Activated CD8-positive, alpha-beta memory T cell treated with anti-CD3 and anti-CD28 coated beads for 24 hours (primary cell): ENCODE results near the gene MID1.

Experiments
- DNase-seq: peaks from one replicate; pipeline ENCODE4 v3.0.0-alpha.2; 2020

Gene MID1

DNA sequence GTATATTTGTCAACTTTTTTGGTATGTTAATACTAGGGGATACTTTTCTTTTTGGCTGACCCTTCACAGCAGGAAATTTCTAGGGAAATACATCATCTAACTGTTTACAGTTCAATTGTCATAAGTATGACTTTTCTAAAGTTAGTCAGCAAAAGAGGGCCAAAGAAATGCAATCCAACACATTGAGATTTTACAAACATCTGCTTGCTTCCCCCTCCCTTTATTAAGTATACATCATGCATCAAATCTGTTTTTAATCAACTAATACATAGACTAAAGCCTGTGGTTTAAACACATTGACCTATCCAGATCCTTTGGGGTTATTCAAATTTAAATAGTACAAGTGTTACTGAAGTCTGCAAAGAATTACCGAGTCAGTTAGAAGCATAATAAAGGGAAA lies 93.9 kb downstream of the MID1 start:
- DNase-seq, result no peak

DNA sequence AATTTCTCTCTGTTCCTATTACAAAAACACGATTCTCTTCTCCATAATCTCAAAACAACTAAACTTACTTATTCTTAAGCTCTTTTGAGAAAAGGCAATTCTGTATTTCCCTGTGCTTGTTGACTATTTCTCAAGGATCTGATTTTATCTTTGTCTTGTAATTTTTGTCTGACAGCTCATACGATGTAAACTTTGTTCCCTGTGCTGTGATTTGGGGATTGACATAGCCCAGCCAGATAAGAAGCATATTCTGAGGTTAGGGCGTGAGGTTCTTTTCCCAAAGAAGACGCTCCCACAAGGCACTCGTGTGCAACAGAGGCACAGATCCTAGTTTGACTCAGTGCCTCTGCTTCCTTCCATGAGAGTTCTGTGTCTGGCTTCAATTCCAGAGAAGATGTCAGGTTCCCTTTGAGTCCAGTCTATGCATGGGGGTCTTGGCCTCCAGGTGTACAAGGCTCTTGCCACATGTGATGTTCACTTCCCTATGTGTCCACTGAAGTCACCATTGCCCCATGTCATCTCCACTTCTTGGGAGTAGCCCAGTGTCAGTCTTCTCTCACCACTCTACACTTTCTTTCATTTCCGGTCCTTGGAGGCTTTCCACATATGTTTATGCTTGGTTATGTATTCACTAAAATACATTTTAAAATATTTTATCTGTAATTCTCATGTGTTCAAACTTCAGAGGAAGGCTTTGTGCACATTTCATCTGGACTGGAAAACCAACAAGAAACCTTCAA lies 94.8 kb downstream of the MID1 start:
- DNase-seq, result no peak

- DNase-seq, result no peak
Measured at GRCh38 chrX:10524578-10524977, 95.8 kb downstream of the MID1 start.

DNA sequence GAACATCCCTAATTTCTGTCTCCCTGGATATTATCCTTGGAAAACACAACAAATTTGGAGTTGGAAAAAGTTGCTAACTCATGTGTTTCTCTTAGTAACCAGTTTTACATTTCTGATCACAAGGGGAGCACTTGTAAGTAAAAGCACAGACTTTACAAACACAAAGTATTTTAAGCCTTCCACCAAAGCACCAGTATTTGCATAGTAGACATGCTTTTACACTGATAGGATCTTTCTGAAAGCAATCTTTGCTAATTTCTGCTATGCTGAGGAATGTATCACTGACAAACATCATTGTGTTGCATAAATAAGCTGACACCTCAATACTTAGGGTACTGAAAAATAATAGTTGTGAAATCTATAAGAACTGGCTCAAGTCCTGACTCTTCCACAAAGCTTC lies 100.6 kb downstream of the MID1 start:
- DNase-seq, result no peak

DNA sequence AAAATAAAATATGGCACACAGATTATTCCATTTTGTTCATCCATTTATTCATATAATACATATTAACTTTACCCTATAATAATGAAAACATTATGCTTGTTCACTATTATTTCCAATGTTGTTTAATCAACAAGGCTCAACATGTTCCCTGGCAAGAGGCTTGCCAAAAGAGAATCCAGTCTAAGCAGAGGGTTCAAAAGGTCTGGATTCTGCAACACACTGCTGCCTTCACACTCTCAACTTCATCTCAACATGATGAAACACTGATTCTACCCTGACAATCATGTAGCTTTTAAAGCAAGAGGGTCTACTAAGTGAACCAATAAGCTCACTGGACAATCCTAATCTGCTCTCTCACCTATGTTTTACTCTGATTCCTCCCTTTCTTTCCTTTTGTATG lies 101.1 kb downstream of the MID1 start:
- no peak for DNase-seq

DNA sequence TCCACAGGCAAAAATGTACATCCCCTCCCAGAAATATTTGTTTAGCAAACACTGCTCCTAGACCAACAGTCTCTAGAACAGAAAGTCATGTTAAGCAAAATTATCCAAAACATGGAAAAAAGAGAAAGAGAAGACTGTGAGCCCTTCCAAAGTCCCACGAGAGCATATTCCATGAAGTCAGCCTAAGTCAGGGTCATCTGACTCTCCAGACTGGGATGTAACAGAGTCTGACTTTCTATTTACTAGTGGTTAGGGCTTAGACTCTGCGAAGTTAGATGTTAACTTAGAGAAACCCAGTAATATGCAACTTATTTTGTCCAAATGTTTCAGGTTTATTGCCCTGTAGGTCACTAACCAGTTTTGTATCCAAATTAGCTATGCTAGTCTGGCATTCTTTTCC lies 102.3 kb downstream of the MID1 start:
- no peak for DNase-seq

- DNase-seq, result no peak
Measured at GRCh38 chrX:10516781-10517322, 103.5 kb downstream of the MID1 start.

GRCh38 chrX:10514891-10515290 lies 105.5 kb downstream of the MID1 start:
- no peak for DNase-seq

DNA sequence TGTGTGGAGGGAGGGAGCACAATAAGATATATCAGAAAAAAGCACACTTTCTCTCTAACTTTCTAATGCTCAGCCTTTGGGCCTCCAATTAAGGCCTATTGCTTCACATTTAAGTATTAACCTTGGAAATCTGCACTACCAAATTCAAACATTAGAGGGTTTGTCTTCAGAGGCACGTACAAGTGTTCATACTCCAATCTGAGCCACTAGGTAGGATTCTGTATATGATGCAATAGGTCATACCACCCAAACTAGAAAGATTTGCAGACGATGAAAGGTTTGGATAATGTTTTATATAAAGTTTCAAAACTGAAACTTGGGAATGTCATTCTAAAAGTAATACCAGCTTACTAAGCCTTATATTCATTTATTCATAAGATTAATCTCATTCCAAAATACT lies 106.4 kb downstream of the MID1 start:
- DNase-seq, result no peak

- DNase-seq, result no peak
Measured at GRCh38 chrX:10512741-10513140, 107.6 kb downstream of the MID1 start.

DNA sequence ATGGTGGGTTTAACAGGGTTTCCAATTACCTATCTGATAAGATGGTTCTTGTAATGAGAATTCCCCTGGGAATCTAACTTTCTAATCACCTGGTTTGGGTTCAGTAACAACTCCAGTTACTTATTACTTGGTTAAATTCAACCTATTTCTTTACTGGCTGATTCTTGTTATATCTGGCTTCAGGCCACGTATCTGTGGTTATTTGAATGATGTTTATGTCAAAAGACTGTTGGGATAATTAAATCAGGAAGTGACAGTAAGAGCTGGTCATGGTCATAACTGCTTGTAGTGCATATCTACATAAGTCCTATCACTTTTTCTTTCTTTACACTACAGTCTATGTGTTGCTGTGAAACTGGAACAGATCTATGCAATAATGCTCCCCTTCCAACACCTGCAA lies 108.1 kb downstream of the MID1 start:
- DNase-seq, result no peak

GRCh38 chrX:10509397-10509796 lies 111.0 kb downstream of the MID1 start:
- no peak for DNase-seq

- DNase-seq, result no peak
Measured at GRCh38 chrX:10508891-10509290, 111.5 kb downstream of the MID1 start.

DNA sequence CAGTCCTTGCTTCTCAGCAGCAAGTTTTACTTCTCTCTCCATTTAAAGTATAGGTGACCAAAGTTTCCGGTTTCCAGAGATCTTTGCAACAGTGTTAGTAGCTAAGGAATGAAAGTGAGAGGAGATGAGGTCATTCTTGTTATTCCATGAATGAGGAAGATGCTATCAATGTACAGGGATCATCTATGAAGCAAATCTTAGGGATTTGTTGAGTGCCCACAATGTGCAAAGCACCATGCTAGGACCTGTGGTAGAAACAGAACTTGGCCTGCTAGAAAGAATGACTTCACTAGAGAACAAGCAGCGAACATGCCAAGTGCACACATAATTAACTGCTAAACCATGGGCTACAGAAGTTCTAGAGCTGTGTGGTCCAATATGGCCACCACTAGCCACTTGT lies 112.5 kb downstream of the MID1 start:
- no peak for DNase-seq

- no peak for DNase-seq
Measured at GRCh38 chrX:10507181-10507580, 113.2 kb downstream of the MID1 start.

DNA sequence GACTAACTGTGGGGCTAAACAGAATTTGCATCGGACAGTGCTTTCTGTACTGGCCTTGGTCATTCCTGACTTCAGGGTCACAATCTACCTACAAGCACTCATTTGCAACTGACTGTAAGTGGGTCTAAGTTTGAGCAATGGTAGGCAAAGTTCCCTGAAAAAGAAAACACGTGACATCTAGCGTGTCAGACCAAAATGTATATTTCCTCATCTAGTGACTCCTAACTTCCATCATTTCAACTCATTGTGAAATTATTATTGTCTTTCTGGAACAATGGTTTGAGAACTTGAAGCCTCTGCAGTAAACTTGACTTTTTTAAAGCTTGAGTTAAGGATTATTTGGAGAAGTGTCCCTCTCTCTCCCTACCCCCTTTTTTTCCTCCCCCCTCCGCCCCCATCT lies 113.6 kb downstream of the MID1 start:
- no peak for DNase-seq

- no peak for DNase-seq
Measured at GRCh38 chrX:10505726-10506125, 114.7 kb downstream of the MID1 start.

DNA sequence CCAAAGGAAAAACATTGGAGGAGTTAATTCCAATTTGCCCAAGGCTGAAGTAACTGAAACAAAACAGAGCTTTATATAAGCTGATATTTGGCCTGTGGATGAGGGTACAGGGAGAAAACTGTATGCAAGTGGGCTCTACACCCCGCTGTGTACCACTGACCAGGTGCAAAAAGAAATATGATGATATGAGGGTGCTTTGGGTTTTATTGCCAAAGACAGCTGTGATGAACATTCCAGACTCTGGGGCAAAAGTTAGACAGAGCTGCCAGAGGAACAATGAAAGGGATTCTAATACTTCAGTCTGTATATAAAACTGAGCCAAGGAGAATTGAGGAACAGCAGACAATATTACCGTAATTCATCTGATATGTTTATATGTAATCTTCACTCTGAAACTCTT lies 117.4 kb downstream of the MID1 start:
- no peak for DNase-seq

- DNase-seq, result no peak
Measured at GRCh38 chrX:10501611-10502010, 118.8 kb downstream of the MID1 start.

GRCh38 chrX:10496345-10496965 lies 123.9 kb downstream of the MID1 start:
- no peak for DNase-seq

- DNase-seq, result no peak
Measured at GRCh38 chrX:10495677-10496076, 124.7 kb downstream of the MID1 start.

DNA sequence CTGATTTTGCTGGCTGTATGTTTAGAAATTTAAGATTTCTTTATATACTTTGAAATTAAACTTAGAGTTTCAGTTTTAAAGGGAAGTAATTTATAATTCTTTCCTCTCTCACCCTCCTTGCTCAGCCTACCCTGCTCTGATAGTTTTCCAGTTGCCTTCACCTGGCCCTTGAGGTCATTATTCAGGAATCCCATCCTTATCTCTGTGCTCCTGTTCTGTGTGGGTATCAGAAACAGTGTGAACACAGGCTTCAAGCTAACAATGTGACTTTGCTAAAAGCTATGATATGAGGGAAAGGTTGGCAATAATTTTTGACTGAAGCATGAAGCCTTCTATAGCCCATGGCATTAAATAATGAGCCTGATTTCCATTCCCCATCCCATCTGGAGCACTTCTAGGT lies 128.1 kb downstream of the MID1 start:
- DNase-seq, result no peak

DNA sequence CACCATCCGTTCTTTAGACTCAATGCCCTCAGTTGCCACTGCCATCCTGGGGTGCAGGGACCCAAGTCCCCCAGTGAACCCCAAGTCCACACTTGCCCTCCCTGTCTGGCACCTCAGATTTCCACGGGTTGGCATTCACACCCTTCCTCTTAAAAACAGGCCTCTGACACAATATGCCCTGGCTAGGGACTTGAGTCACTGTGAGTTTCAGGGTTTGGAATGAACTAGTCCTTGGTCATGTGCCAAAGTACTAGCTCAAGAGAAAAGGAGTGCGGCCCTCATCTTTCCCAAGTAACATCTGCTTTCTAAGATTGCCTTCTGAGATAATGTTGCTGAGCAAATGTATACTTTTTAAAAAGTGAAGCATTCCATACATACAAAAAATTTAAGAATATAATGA lies 134.0 kb downstream of the MID1 start:
- DNase-seq, result no peak

GRCh38 chrX:10485326-10485725 lies 135.1 kb downstream of the MID1 start:
- no peak for DNase-seq
